ENCODE measurements around the gene PNPLA2.

Gene PNPLA2

DNA sequence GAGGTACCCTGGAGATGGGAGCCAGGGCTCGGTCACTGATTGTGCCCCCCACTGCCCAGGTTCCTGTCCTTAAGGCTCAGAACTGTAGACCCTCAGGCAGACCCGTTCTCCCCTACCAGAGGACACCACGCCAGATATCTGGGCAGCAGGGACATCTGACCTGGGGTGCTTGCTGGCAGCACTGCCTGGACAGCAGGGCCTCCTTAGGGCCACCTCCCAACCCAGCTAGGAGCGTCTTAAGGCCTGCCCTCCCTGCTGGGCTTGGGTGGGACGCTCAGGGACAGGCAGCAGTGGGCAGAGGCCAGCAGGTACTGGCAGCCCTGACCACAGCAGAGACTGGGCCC is 20.5 kb downstream of the PNPLA2 start:
- no peak for FAIRE-seq
- no peak for DNase-seq (ENCODE audit: insufficient read length, low spot score)
- TF ChIP-seq POLR2A (IDR thresholded peaks at IDR 0.05; ENCODE audit: low read depth, low read length): 0 out of 2 replicates have a peak, but pooled peaks have one; percentile 6

- no peak for TF ChIP-seq POLR2A (IDR thresholded peaks at IDR 0.05; ENCODE audit: low read depth, low read length)
- FAIRE-seq: no peak
- no peak for DNase-seq (ENCODE audit: insufficient read length, low spot score)
These were observed 21.3 kb downstream of the PNPLA2 start for GRCh38 chr11:839875-840617.

GRCh38 chr11:841981-842369 is 23.3 kb downstream of the PNPLA2 start:
- no peak for DNase-seq (ENCODE audit: insufficient read length, low spot score)

DNA sequence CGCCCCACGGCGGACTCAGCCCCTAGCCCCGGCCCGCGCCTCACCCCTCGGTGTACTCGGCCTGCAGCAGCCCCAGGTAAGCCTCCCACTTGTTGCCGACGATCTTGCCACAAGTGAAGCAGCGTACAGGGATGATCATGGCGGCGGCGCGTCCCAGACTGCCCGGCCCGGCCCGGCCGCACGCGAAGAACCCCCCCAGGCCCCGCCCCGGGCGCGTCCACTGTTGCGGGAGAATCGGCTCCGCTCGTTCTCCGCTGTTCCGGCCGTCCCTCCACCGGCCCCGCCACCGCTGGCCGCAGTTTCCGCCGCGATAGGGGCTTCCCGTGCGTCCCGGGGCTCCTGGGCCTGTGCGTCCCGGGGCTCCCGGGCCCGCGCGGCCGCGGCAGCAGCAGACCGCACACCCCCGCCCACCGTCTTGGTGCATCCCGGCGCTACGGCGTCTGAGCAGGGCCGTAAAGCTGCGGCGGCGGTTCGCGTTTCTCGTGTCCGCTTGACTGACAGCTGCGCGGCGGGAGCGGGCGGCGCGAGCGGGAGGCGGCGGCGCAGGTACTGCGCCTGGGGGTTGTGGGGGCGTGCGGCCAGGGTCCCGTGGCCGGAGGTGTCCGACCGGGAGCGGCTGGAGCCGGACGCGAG is 23.8 kb downstream of the PNPLA2 start, which contains the start of the genes POLR2L and TSPAN4:
Gene POLR2L, minus strand, starts transcription at position 160 of the 633 bp plus-strand sequence. Its CDS starts 21 bp downstream, at position 139.
Gene TSPAN4, plus strand, starts transcription at position 483 of the 633 bp plus-strand sequence. CDS start 7,453 bp downstream, outside the sequence.
- peak; percentile 99 for TF ChIP-seq POLR2A (IDR thresholded peaks at IDR 0.05; ENCODE audit: low read depth, low read length)
- DNase-seq (ENCODE audit: insufficient read length, low spot score): no peak
- no peak for FAIRE-seq

More at GRCh38 chr11:841981-842369, 23.3 kb downstream of the PNPLA2 start:
- FAIRE-seq: no peak
- no peak for TF ChIP-seq POLR2A (IDR thresholded peaks at IDR 0.05; ENCODE audit: low read depth, low read length)

DNA sequence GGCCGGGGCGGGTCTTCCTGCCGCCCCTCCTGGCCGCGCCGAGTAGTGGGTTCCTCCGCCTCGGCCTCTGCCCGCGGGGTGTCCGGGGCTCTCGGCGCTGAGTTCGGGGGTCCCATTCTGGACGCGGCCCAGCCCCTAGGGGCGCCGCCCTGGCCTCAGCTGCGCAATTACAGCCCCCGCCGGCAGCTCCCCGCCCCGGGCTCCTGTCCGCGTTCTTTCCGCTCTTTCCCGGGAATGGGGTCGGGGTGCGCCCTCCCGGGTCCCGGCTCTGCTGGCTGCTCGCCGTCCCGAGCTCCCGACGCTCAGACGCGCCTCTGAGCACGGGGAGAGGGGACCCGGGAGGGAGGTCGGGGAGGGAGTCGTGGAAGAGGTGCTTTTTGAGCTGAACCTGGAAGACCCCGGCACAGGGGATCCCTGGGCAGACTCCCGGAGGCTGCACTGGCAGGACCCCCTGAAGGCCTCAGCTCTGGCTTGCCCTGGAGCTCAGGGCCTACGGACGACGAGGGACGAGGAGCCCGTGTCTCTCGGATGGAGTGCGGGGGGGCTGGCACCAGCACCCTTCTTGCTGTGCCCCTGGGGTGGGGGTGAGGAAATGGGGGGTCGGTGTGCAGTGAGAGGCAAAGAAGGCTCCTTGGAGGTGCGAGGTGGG is 24.5 kb downstream of the PNPLA2 start:
- FAIRE-seq (no peak), DNase-seq (ENCODE audit: insufficient read length, low spot score) (no peak)
- TF ChIP-seq POLR2A (IDR thresholded peaks at IDR 0.05; ENCODE audit: low read depth, low read length): no peak

GRCh38 chr11:843818-844692 is 25.3 kb downstream of the PNPLA2 start:
- peak; percentile 70 for TF ChIP-seq POLR2A (IDR thresholded peaks at IDR 0.05; ENCODE audit: low read depth, low read length)
- FAIRE-seq (no peak), DNase-seq (ENCODE audit: insufficient read length, low spot score) (peak; percentile 95)

GRCh38 chr11:844693-845644 is 26.3 kb downstream of the PNPLA2 start:
- peak; percentile 88 for DNase-seq (ENCODE audit: insufficient read length, low spot score)
- no peak for TF ChIP-seq POLR2A (IDR thresholded peaks at IDR 0.05; ENCODE audit: low read depth, low read length)
- FAIRE-seq: no peak

- TF ChIP-seq POLR2A (IDR thresholded peaks at IDR 0.05; ENCODE audit: low read depth, low read length): no peak
- DNase-seq (ENCODE audit: insufficient read length, low spot score) (no peak), FAIRE-seq (no peak)
These were observed 27.3 kb downstream of the PNPLA2 start for GRCh38 chr11:845872-846495.

GRCh38 chr11:846496-847098 is 27.9 kb downstream of the PNPLA2 start:
- TF ChIP-seq POLR2A (IDR thresholded peaks at IDR 0.05; ENCODE audit: low read depth, low read length): no peak
- FAIRE-seq: no peak
- DNase-seq (ENCODE audit: insufficient read length, low spot score): peak; percentile 69

- FAIRE-seq (no peak), DNase-seq (ENCODE audit: insufficient read length, low spot score) (no peak)
- TF ChIP-seq POLR2A (IDR thresholded peaks at IDR 0.05; ENCODE audit: low read depth, low read length): no peak
These were observed 29.2 kb downstream of the PNPLA2 start for GRCh38 chr11:847876-848275.

DNA sequence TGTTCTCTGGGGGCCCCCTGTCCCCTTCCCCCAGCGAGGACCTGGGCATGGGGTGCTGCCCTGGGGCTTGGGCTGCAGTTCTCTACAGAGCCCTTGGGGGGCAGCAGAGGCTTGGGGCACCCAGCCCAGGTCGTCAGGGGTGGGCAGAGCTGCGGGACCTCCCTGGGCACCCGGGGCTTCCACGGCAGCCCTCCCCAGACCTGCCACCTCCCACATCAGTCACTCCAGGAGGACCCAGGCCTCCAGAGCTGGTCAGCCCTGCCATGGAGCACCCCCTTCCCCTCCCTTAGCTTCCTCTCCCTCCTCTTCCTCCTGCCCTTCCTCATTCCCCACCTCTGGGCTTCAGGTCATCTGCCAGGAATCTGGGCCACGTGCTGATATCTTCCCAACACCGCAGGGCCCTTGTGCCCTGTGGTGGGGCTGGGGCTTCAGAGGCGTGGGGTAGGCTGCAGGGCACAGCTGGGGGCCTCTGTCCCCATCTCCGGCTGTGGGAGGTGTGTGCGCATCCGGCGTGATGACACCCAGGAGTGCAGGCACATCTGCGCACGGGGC is 29.7 kb downstream of the PNPLA2 start:
- no peak for FAIRE-seq
- TF ChIP-seq POLR2A (IDR thresholded peaks at IDR 0.05; ENCODE audit: low read depth, low read length): no peak

More for the DNA sequence above, 29.7 kb downstream of the PNPLA2 start:
- peak; percentile 82 for DNase-seq (ENCODE audit: insufficient read length, low spot score)
